ENCODE data around the gene CCDC83. TPM values are rescaled to one million over a fixed set of nuclear protein-coding genes. Genes with fewer than 3 reads are reported as not detected.
A peak's percentile ranks its signal among the peaks of the same experiment; 100 is the strongest.

CCDC83 gene
- total RNA-seq, 2 experiments from 2014 or later = not detected

- Mint-ChIP-seq H3K27ac (peak overlapping the region; percentile 11), H3K36me3 (ENCODE audit: low read depth) (no peaks in the 10 kb centered on the region), H3K4me3 (no peak overlapping the region), H3K9me3 (no peaks in the 10 kb centered on the region), H3K4me1 (ENCODE audit: low read depth) (peaks cover 51% of the 10 kb centered on the region), H3K27me3 (no peaks in the 10 kb centered on the region)
- DNase-seq (peak; percentile 41), ATAC-seq (peak; percentile 52)
- ChIA-PET CTCF (interaction anchor here (3.1 kb wide), 1 partner anchor 27 kb away, joined by 11 read pairs; the partner anchor contains the start of gene CCDC83), POLR2A (interaction anchor here (0.8 to 1.2 kb wide), 3 partner anchors 14 to 148 kb away, joined by 3 to 4 read pairs (median 4); no protein-coding TSS in a partner anchor)
- intact Hi-C loops (cut with micrococcal nuclease) = loop anchor here (10.0 kb wide), 1 partner anchor 163 kb away; the partner anchor contains the start of gene CREBZF
- TF ChIP-seq, protein P1, sequence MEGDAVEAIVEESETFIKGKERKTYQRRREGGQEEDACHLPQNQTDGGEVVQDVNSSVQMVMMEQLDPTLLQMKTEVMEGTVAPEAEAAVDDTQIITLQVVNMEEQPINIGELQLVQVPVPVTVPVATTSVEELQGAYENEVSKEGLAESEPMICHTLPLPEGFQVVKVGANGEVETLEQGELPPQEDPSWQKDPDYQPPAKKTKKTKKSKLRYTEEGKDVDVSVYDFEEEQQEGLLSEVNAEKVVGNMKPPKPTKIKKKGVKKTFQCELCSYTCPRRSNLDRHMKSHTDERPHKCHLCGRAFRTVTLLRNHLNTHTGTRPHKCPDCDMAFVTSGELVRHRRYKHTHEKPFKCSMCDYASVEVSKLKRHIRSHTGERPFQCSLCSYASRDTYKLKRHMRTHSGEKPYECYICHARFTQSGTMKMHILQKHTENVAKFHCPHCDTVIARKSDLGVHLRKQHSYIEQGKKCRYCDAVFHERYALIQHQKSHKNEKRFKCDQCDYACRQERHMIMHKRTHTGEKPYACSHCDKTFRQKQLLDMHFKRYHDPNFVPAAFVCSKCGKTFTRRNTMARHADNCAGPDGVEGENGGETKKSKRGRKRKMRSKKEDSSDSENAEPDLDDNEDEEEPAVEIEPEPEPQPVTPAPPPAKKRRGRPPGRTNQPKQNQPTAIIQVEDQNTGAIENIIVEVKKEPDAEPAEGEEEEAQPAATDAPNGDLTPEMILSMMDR (IDR thresholded peaks at IDR 0.05) = no peak
Observed at GRCh38 chr11:85827748-85828639, 27.2 kb upstream of the CCDC83 start.

DNA sequence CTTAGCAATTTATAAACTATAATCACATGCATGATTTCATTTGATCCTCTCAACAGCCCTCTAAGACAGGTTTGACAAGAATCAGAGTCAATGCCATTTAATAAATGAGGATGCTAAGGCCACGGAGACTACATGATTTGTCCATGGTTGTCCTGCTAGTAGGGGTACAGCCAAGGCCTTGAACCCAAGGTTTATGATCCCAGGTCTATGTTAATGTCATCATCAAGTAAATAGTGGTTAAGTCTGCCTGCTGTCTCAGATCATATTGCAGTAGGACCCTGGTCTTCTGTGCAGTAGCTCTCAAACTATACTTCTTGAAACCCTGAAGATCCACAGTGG, 26.6 kb upstream of the CCDC83 start:
- CTCF ChIA-PET = interaction anchor here (0.8 kb wide), 1 partner anchor 41 kb away, joined by 3 read pairs; no protein-coding TSS in a partner anchor
- Mint-ChIP-seq H3K27me3 (no peaks in the 10 kb centered on the region), H3K36me3 (ENCODE audit: low read depth) (no peaks in the 10 kb centered on the region), H3K4me3 (no peak overlapping the region), H3K9me3 (no peaks in the 10 kb centered on the region), H3K27ac (no peak overlapping the region), H3K4me1 (ENCODE audit: low read depth) (peaks cover 47% of the 10 kb centered on the region)
- POLR2A ChIA-PET = interaction anchor here (1.0 kb wide), 1 partner anchor 163 kb away, joined by 3 read pairs; the partner anchor contains the start of gene CREBZF
- ATAC-seq = no peak
- no peak for DNase-seq
- TF ChIP-seq, protein P1 (IDR thresholded peaks at IDR 0.05) = no peak
- intact Hi-C loops (cut with micrococcal nuclease) = loop anchor here (10.0 kb wide), 1 partner anchor 164 kb away; the partner anchor contains the start of gene CREBZF

- Mint-ChIP-seq H3K36me3 (ENCODE audit: low read depth) (no peaks in the 10 kb centered on the region), H3K9me3 (no peaks in the 10 kb centered on the region), H3K27ac (no peak overlapping the region), H3K4me1 (ENCODE audit: low read depth) (peaks cover 41% of the 10 kb centered on the region), H3K27me3 (no peaks in the 10 kb centered on the region), H3K4me3 (no peak overlapping the region)
- TF ChIP-seq, protein P1 (IDR thresholded peaks at IDR 0.05) = no peak
- DNase-seq (no peak), ATAC-seq (no peak)
- ChIA-PET CTCF (interaction anchor here (0.8 kb wide), 1 partner anchor 42 kb away, joined by 3 read pairs; no protein-coding TSS in a partner anchor), POLR2A (interaction anchor here (1.0 kb wide), 1 partner anchor 164 kb away, joined by 3 read pairs; the partner anchor contains the start of gene CREBZF)
- intact Hi-C loops (cut with micrococcal nuclease) = loop anchor here (10.0 kb wide), 1 partner anchor 164 kb away; the partner anchor contains the start of gene CREBZF
Observed at GRCh38 chr11:85829172-85829571, 26.0 kb upstream of the CCDC83 start.

DNA sequence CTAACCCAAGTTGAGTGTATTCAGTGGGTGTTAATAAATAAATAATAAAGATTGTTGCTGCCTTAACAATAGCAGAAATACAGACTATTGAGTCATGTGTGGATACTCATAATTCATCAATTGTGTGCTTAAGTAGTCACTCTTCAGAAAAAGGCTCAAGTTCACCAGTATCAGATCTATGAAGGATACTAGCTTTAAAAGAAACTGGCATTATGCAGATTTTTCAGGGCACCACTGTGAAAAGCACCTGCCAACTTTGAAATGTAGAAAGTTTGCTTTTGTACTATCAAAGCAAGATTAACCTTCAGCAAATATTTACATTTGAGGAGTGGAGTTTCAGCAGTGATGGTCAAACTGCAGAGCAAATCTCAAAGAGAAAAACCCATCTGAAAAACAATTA, 24.1 kb upstream of the CCDC83 start:
- Mint-ChIP-seq H3K36me3 (ENCODE audit: low read depth) (peaks cover 3% of the 10 kb centered on the region), H3K27ac (no peak overlapping the region), H3K4me1 (ENCODE audit: low read depth) (peaks cover 25% of the 10 kb centered on the region), H3K27me3 (no peaks in the 10 kb centered on the region), H3K9me3 (peaks cover 7% of the 10 kb centered on the region), H3K4me3 (no peak overlapping the region)
- POLR2A ChIA-PET = no interaction called here
- TF ChIP-seq, protein P1 (IDR thresholded peaks at IDR 0.05) = no peak
- intact Hi-C loops (cut with micrococcal nuclease) = no loop called here
- CTCF ChIA-PET = no interaction called here
- DNase-seq (no peak), ATAC-seq (no peak)

DNA sequence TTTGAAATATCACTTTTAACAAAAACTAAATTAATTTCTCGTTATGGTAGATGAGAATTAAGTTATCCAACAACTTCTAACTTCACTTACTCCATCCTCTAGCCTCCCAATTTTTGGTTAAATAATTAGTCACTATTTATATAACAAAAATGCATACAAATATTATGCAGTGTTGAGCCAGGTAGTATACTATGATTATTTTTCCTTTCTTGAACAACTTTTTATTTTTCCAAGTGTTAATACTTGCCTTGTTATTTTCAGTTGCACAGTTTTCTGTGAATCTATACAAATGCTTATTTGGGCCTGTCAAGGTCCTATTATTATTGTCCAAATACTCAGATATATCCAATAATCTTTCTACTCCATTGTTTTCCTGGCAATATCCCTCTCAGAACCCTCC, 19.9 kb upstream of the CCDC83 start:
- peaks cover 4% of the 10 kb centered on the region for H3K36me3 Mint-ChIP-seq (ENCODE audit: low read depth)
- CTCF ChIA-PET = no interaction called here
- POLR2A ChIA-PET = no interaction called here
- no peak for ATAC-seq
- intact Hi-C loops (cut with micrococcal nuclease) = no loop called here
- H3K27ac Mint-ChIP-seq = no peak overlapping the region
- H3K4me1 Mint-ChIP-seq (ENCODE audit: low read depth) = no peaks in the 10 kb centered on the region
- H3K4me3 Mint-ChIP-seq = no peak overlapping the region
- H3K27me3 Mint-ChIP-seq = no peaks in the 10 kb centered on the region
- peaks cover 9% of the 10 kb centered on the region for H3K9me3 Mint-ChIP-seq
- DNase-seq = no peak
- TF ChIP-seq, protein P1 (IDR thresholded peaks at IDR 0.05) = no peak

Data from activated CD8-positive, alpha-beta T cell treated with anti-CD3 and anti-CD28 coated beads for 36 hours (primary cell).